ENCODE results near the gene DENND1B.

DNA sequence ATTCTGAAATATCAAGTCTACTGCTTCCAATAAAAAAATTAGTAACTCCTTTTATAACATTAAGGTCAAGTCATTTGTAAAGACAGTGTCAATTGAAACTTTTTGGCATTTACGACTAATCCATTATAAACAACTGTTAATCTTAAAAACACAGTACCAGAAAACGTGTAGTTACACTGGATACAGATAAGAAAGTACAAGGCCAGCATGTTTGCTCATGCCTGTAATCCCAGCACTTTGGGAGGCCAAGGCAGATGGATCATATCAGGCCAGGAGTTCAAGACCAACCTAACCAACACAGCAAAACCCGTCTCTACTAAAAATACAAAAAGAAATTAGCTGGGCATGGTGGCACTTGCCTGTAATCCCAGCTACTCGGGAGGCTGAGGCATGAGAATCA lies 29.4 kb downstream of the DENND1B start:
- no peak for TF ChIP-seq EZH2phosphoT487 (IDR thresholded peaks at IDR 0.05; ENCODE audit: borderline replicate concordance)
- TF ChIP-seq, protein P1, sequence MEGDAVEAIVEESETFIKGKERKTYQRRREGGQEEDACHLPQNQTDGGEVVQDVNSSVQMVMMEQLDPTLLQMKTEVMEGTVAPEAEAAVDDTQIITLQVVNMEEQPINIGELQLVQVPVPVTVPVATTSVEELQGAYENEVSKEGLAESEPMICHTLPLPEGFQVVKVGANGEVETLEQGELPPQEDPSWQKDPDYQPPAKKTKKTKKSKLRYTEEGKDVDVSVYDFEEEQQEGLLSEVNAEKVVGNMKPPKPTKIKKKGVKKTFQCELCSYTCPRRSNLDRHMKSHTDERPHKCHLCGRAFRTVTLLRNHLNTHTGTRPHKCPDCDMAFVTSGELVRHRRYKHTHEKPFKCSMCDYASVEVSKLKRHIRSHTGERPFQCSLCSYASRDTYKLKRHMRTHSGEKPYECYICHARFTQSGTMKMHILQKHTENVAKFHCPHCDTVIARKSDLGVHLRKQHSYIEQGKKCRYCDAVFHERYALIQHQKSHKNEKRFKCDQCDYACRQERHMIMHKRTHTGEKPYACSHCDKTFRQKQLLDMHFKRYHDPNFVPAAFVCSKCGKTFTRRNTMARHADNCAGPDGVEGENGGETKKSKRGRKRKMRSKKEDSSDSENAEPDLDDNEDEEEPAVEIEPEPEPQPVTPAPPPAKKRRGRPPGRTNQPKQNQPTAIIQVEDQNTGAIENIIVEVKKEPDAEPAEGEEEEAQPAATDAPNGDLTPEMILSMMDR (conservative IDR thresholded peaks at IDR 0.05; ENCODE audit: low read length): no peak
